ENCODE measurements around the gene TMEM117. TPM values are rescaled to one million over a fixed set of nuclear protein-coding genes. Genes with fewer than 3 reads are reported as not detected.

TMEM117 gene
- total and polyA plus RNA-seq, 2 donors (not counting 1 experiment from before 2014, with no cell fraction given), result 2.0 to 10.4 TPM

DNA sequence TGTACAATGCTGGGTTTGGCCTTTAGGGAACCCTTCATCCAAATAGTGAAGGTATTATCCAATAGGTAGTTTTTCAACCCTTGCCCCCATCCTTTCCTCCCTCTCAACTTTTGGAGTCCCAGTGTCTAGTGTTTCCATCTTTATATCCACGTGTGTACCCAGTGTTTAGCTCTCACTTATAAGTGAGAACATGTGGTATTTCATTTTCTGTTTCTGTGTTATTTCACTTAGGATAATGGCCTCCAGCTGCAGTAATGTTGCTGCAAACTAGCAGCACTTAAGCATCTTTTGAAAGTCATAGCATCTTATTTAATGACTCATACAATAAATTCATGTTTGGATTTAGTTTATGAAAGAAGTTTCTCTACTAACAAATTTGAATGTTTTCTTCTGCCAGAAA is 597.8 kb downstream of the TMEM117 start:
- Histone ChIP-seq H3K27ac (ENCODE audit: low read length in 2 of 2) (no peak overlapping the region), H3K9me3 (ENCODE audit: control extremely low read depth in 1 of 3, control insufficient read depth in 2 of 3, insufficient read depth in 1 of 3, low read length in 2 of 3) (no peaks in the 10 kb centered on the region), H3K9ac (ENCODE audit: low read length) (no peak overlapping the region), H3K36me3 (replicated peaks in 1 of 2; ENCODE audit: control extremely low read depth in 1 of 2, control insufficient read depth in 1 of 2, extremely low read depth in 1 of 2, insufficient read depth in 2 of 2, low read length in 1 of 2) (no peaks in the 10 kb centered on the region), H3K4me1 (ENCODE audit: control insufficient read depth in 2 of 2, insufficient read depth in 2 of 2, low read length in 2 of 2) (no peaks in the 10 kb centered on the region), H3K79me2 (ENCODE audit: control insufficient read depth, insufficient read depth, low read length) (no peaks in the 10 kb centered on the region), H4K20me1 (ENCODE audit: control insufficient read depth, insufficient read depth, low read length, poor library complexity, severe bottlenecking) (no peaks in the 10 kb centered on the region), H2AFZ (ENCODE audit: insufficient read depth, low read depth, low read length, poor library complexity, severe bottlenecking) (no peak overlapping the region), H3K27me3 (replicated peaks in 1 of 4; ENCODE audit: control extremely low read depth in 1 of 4, control insufficient read depth in 3 of 4, insufficient read depth in 4 of 4, low read length in 3 of 4) (no peaks in the 10 kb centered on the region), H3K4me2 (replicated peaks; ENCODE audit: low read depth, low read length, poor library complexity, severe bottlenecking) (no peak overlapping the region), H3K4me3 (ENCODE audit: control extremely low read depth in 1 of 5, extremely low read depth in 1 of 5, insufficient read depth in 1 of 5, low read depth in 2 of 5, low read length in 4 of 5) (no peak overlapping the region)
- no peak overlapping the region for H3K4me3 Mint-ChIP-seq
- ATAC-seq (ENCODE audit: low read depth), result no peak
- ChIA-PET POLR2A (no interaction called here), CTCF (no interaction called here)
- peaks cover 4% of the 10 kb centered on the region for H3K4me1 Mint-ChIP-seq
- H3K27me3 Mint-ChIP-seq, result no peaks in the 10 kb centered on the region
- DNase-seq, result no peak
- no CpG with 5 or more reads among the region's 1 CpG for WGBS (ENCODE audit: insufficient coverage)
- TF ChIP-seq, protein P1, sequence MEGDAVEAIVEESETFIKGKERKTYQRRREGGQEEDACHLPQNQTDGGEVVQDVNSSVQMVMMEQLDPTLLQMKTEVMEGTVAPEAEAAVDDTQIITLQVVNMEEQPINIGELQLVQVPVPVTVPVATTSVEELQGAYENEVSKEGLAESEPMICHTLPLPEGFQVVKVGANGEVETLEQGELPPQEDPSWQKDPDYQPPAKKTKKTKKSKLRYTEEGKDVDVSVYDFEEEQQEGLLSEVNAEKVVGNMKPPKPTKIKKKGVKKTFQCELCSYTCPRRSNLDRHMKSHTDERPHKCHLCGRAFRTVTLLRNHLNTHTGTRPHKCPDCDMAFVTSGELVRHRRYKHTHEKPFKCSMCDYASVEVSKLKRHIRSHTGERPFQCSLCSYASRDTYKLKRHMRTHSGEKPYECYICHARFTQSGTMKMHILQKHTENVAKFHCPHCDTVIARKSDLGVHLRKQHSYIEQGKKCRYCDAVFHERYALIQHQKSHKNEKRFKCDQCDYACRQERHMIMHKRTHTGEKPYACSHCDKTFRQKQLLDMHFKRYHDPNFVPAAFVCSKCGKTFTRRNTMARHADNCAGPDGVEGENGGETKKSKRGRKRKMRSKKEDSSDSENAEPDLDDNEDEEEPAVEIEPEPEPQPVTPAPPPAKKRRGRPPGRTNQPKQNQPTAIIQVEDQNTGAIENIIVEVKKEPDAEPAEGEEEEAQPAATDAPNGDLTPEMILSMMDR (IDR thresholded peaks at IDR 0.05), result no peak
- TF ChIP-seq EZH2 (IDR thresholded peaks at IDR 0.05; ENCODE audit: borderline replicate concordance, insufficient read depth, low read depth, low read length, poor library complexity, severe bottlenecking), result no peak
- intact Hi-C loops (cut with micrococcal nuclease), result no loop called here
- H3K9me3 Mint-ChIP-seq (ENCODE audit: insufficient read depth), result peaks cover 2% of the 10 kb centered on the region
- no peak overlapping the region for H3K27ac Mint-ChIP-seq

DNA sequence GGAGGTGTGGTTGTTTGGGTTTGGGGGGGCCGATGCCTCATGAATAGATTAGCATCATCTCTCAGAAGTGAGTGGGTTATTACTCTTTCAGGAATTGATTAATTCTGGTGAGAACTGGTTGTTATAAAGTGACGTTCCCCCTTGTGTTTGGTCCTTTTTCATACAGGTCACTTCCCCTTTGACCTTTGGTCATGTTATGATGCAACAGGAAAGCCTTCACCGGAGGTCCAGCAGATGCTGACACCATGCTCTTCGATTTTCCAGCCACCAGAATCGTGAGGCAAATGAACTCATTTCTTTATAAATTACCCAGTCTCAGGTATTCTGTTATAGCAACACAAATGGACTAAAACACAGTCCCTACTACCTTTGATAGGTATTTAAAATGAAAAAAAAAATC is 600.9 kb downstream of the TMEM117 start:
- no peak overlapping the region for H3K9ac ChIP-seq (ENCODE audit: low read length)
- H3K4me1 ChIP-seq (ENCODE audit: control insufficient read depth in 2 of 2, insufficient read depth in 2 of 2, low read length in 2 of 2), result no peaks in the 10 kb centered on the region
- H2AFZ ChIP-seq (ENCODE audit: insufficient read depth, low read depth, low read length, poor library complexity, severe bottlenecking), result no peak overlapping the region
- no peaks in the 10 kb centered on the region for H3K27me3 ChIP-seq (replicated peaks in 1 of 4; ENCODE audit: control extremely low read depth in 1 of 4, control insufficient read depth in 3 of 4, insufficient read depth in 4 of 4, low read length in 3 of 4)
- intact Hi-C loops (cut with micrococcal nuclease), result no loop called here
- CTCF ChIA-PET, result no interaction called here
- 82% methylated on average over 4 of the region's 5 CpGs for WGBS (ENCODE audit: insufficient coverage)
- H3K4me2 ChIP-seq (replicated peaks; ENCODE audit: low read depth, low read length, poor library complexity, severe bottlenecking), result no peak overlapping the region
- Mint-ChIP-seq H3K9me3 (ENCODE audit: insufficient read depth) (peaks cover 2% of the 10 kb centered on the region), H3K4me1 (peaks cover 2% of the 10 kb centered on the region), H3K27me3 (no peaks in the 10 kb centered on the region), H3K4me3 (no peak overlapping the region), H3K27ac (no peak overlapping the region)
- no peaks in the 10 kb centered on the region for H4K20me1 ChIP-seq (ENCODE audit: control insufficient read depth, insufficient read depth, low read length, poor library complexity, severe bottlenecking)
- H3K79me2 ChIP-seq (ENCODE audit: control insufficient read depth, insufficient read depth, low read length), result no peaks in the 10 kb centered on the region
- ATAC-seq (ENCODE audit: low read depth) (no peak), DNase-seq (no peak)
- no peaks in the 10 kb centered on the region for H3K36me3 ChIP-seq (replicated peaks in 1 of 2; ENCODE audit: control extremely low read depth in 1 of 2, control insufficient read depth in 1 of 2, extremely low read depth in 1 of 2, insufficient read depth in 2 of 2, low read length in 1 of 2)
- POLR2A ChIA-PET, result no interaction called here
- H3K9me3 ChIP-seq (ENCODE audit: control extremely low read depth in 1 of 3, control insufficient read depth in 2 of 3, insufficient read depth in 1 of 3, low read length in 2 of 3), result no peaks in the 10 kb centered on the region
- H3K27ac ChIP-seq (ENCODE audit: low read length in 2 of 2), result no peak overlapping the region
- no peak for TF ChIP-seq EZH2 (IDR thresholded peaks at IDR 0.05; ENCODE audit: borderline replicate concordance, insufficient read depth, low read depth, low read length, poor library complexity, severe bottlenecking)
- TF ChIP-seq, protein P1 (IDR thresholded peaks at IDR 0.05), result no peak
- no peak overlapping the region for H3K4me3 ChIP-seq (ENCODE audit: control extremely low read depth in 1 of 5, extremely low read depth in 1 of 5, insufficient read depth in 1 of 5, low read depth in 2 of 5, low read length in 4 of 5)

Other genes starting within 250 kb of the TMEM117 start
- 23.5 and 24.2 TPM in 2 replicates for gene PUS7L, start 77.3 kb upstream of the TMEM117 start, total RNA-seq
- 2.6 and 3.4 TPM in 2 replicates for gene PUS7L, start 77.3 kb upstream of the TMEM117 start, polyA plus RNA-seq
- 47.0 and 52.7 TPM in 2 replicates for gene IRAK4, start 77.1 kb upstream of the TMEM117 start, total RNA-seq
- gene IRAK4, start 77.1 kb upstream of the TMEM117 start, polyA plus RNA-seq, result 36.4 and 48.2 TPM in 2 replicates
- 30.0 and 34.3 TPM in 2 replicates for gene TWF1, start 29.8 kb upstream of the TMEM117 start, total RNA-seq
- 19.6 and 31.6 TPM in 2 replicates for gene TWF1, start 29.8 kb upstream of the TMEM117 start, polyA plus RNA-seq

Data from B cell (primary cell).